Activated naive CD8-positive, alpha-beta T cell (primary cell): ENCODE results near the gene UBE2J2.

ENCODE experiments used
- H3K27ac Mint-ChIP-seq: one replicate; pipeline ENCODE4 v1.8.0; 2021; ENCODE audit warnings: mixed read lengths
- H3K27me3 Mint-ChIP-seq: one replicate; pipeline ENCODE4 v1.8.0; 2021; ENCODE audit warnings: mixed read lengths
- H3K36me3 Mint-ChIP-seq: one replicate; pipeline ENCODE4 v1.8.0; 2021; ENCODE audit warnings: mixed read lengths
- H3K4me1 Mint-ChIP-seq: one replicate; pipeline ENCODE4 v1.8.0; 2021; ENCODE audit warnings: low read depth, mixed read lengths
- H3K4me3 Mint-ChIP-seq: one replicate; pipeline ENCODE4 v1.8.0; 2021; ENCODE audit warnings: mild to moderate bottlenecking, mixed read lengths
- H3K9me3 Mint-ChIP-seq: one replicate; pipeline ENCODE4 v1.8.0; 2021; ENCODE audit warnings: low read depth, mixed read lengths

The UBE2J2 gene

GRCh38 chr1:1304331-1305299 is 31.0 kb upstream of the UBE2J2 start:
- Mint-ChIP-seq H3K4me3 (peak overlapping the region; percentile 58), H3K36me3 (no peaks in the 10 kb centered on the region), H3K27me3 (no peaks in the 10 kb centered on the region), H3K4me1 (peaks cover 14% of the 10 kb centered on the region), H3K27ac (no peak overlapping the region), H3K9me3 (no peaks in the 10 kb centered on the region)

- no peaks in the 10 kb centered on the region for H3K9me3 Mint-ChIP-seq
- no peaks in the 10 kb centered on the region for H3K36me3 Mint-ChIP-seq
- peaks cover 14% of the 10 kb centered on the region for H3K4me1 Mint-ChIP-seq
- no peak overlapping the region for H3K27ac Mint-ChIP-seq
- no peaks in the 10 kb centered on the region for H3K27me3 Mint-ChIP-seq
- H3K4me3 Mint-ChIP-seq: no peak overlapping the region
Measured at GRCh38 chr1:1303736-1304135, 30.1 kb upstream of the UBE2J2 start.

GRCh38 chr1:1302951-1303509 is 29.4 kb upstream of the UBE2J2 start:
- Mint-ChIP-seq H3K4me1 (peaks cover 14% of the 10 kb centered on the region), H3K9me3 (no peaks in the 10 kb centered on the region), H3K4me3 (no peak overlapping the region), H3K27me3 (no peaks in the 10 kb centered on the region), H3K27ac (no peak overlapping the region), H3K36me3 (no peaks in the 10 kb centered on the region)

GRCh38 chr1:1302006-1302430 is 28.4 kb upstream of the UBE2J2 start:
- H3K4me3 Mint-ChIP-seq: no peak overlapping the region
- H3K27ac Mint-ChIP-seq: no peak overlapping the region
- H3K27me3 Mint-ChIP-seq: no peaks in the 10 kb centered on the region
- H3K9me3 Mint-ChIP-seq: no peaks in the 10 kb centered on the region
- no peaks in the 10 kb centered on the region for H3K36me3 Mint-ChIP-seq
- H3K4me1 Mint-ChIP-seq: peaks cover 14% of the 10 kb centered on the region

- Mint-ChIP-seq H3K4me1 (peaks cover 2% of the 10 kb centered on the region), H3K4me3 (no peak overlapping the region), H3K27me3 (no peaks in the 10 kb centered on the region), H3K9me3 (no peaks in the 10 kb centered on the region), H3K36me3 (no peaks in the 10 kb centered on the region), H3K27ac (no peak overlapping the region)
Measured at GRCh38 chr1:1300352-1300739, 26.7 kb upstream of the UBE2J2 start.

- Mint-ChIP-seq H3K27ac (no peak overlapping the region), H3K36me3 (no peaks in the 10 kb centered on the region), H3K4me1 (no peaks in the 10 kb centered on the region), H3K4me3 (no peak overlapping the region), H3K9me3 (no peaks in the 10 kb centered on the region), H3K27me3 (no peaks in the 10 kb centered on the region)
Measured at GRCh38 chr1:1299686-1300351, 26.2 kb upstream of the UBE2J2 start.

- H3K27ac Mint-ChIP-seq: no peak overlapping the region
- H3K9me3 Mint-ChIP-seq: no peaks in the 10 kb centered on the region
- H3K4me1 Mint-ChIP-seq: no peaks in the 10 kb centered on the region
- no peak overlapping the region for H3K4me3 Mint-ChIP-seq
- H3K27me3 Mint-ChIP-seq: no peaks in the 10 kb centered on the region
- H3K36me3 Mint-ChIP-seq: no peaks in the 10 kb centered on the region
Measured at GRCh38 chr1:1298861-1299685, 25.4 kb upstream of the UBE2J2 start.

- Mint-ChIP-seq H3K4me3 (no peak overlapping the region), H3K36me3 (no peaks in the 10 kb centered on the region), H3K9me3 (no peaks in the 10 kb centered on the region), H3K27ac (no peak overlapping the region), H3K27me3 (no peaks in the 10 kb centered on the region), H3K4me1 (no peaks in the 10 kb centered on the region)
Measured at GRCh38 chr1:1297802-1298424, 24.3 kb upstream of the UBE2J2 start.

- Mint-ChIP-seq H3K36me3 (no peaks in the 10 kb centered on the region), H3K4me1 (peaks cover 3% of the 10 kb centered on the region), H3K27ac (no peak overlapping the region), H3K4me3 (no peak overlapping the region), H3K27me3 (no peaks in the 10 kb centered on the region), H3K9me3 (no peaks in the 10 kb centered on the region)
Measured at GRCh38 chr1:1296070-1297061, 22.7 kb upstream of the UBE2J2 start.

- peaks cover 3% of the 10 kb centered on the region for H3K4me1 Mint-ChIP-seq
Measured at GRCh38 chr1:1295154-1295923, 21.7 kb upstream of the UBE2J2 start.

GRCh38 chr1:1294250-1294890 is 20.7 kb upstream of the UBE2J2 start:
- H3K9me3 Mint-ChIP-seq: no peaks in the 10 kb centered on the region
- no peak overlapping the region for H3K27ac Mint-ChIP-seq
- H3K4me3 Mint-ChIP-seq: no peak overlapping the region
- H3K36me3 Mint-ChIP-seq: no peaks in the 10 kb centered on the region
- H3K4me1 Mint-ChIP-seq: peaks cover 3% of the 10 kb centered on the region
- no peaks in the 10 kb centered on the region for H3K27me3 Mint-ChIP-seq

More at GRCh38 chr1:1295154-1295923, 21.7 kb upstream of the UBE2J2 start:
- no peaks in the 10 kb centered on the region for H3K27me3 Mint-ChIP-seq
- H3K9me3 Mint-ChIP-seq: no peaks in the 10 kb centered on the region
- H3K4me3 Mint-ChIP-seq: no peak overlapping the region
- no peak overlapping the region for H3K27ac Mint-ChIP-seq
- H3K36me3 Mint-ChIP-seq: no peaks in the 10 kb centered on the region
